ENCODE results near the gene ANAPC5.
"Not testable (repeated sequence)": the region's sequence is repeated elsewhere in the genome, so short reads cannot be mapped to it uniquely, and the experiment has no call there.

ANAPC5 gene

DNA sequence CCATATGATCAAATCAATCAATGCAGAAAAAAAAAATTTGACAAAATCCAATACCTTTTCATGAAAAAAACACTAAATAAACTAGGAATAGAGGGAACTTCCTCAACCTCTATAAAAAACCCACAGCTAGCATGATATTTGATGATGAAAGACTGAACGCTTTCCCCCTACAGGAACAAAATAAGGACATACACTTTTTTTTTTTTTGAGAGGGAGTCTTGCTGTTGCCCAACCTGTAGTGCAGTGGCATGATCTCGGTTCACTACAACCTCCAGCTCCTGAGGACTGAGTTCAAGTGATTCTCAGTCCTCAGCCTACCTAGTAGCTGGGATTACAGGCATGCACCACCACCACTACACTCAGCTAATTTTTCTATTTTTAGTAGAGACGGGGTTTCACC, 37.8 kb downstream of the ANAPC5 start:
- H3K4me3 ChIP-seq (ENCODE audit: low read depth, low read length), result no peak overlapping the region
- no peaks in the 10 kb centered on the region for H3K27me3 ChIP-seq (ENCODE audit: control insufficient read depth, insufficient read depth, low read length)
- H3K9me3 ChIP-seq (ENCODE audit: control insufficient read depth, low read length), result no peaks in the 10 kb centered on the region
- no peak overlapping the region for H2AFZ ChIP-seq
- no peak overlapping the region for H3K9ac ChIP-seq
- H3K79me2 ChIP-seq, result no peaks in the 10 kb centered on the region
- TF ChIP-seq, protein P1, sequence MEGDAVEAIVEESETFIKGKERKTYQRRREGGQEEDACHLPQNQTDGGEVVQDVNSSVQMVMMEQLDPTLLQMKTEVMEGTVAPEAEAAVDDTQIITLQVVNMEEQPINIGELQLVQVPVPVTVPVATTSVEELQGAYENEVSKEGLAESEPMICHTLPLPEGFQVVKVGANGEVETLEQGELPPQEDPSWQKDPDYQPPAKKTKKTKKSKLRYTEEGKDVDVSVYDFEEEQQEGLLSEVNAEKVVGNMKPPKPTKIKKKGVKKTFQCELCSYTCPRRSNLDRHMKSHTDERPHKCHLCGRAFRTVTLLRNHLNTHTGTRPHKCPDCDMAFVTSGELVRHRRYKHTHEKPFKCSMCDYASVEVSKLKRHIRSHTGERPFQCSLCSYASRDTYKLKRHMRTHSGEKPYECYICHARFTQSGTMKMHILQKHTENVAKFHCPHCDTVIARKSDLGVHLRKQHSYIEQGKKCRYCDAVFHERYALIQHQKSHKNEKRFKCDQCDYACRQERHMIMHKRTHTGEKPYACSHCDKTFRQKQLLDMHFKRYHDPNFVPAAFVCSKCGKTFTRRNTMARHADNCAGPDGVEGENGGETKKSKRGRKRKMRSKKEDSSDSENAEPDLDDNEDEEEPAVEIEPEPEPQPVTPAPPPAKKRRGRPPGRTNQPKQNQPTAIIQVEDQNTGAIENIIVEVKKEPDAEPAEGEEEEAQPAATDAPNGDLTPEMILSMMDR (IDR thresholded peaks at IDR 0.05), result no peak
- H3K27ac ChIP-seq, result no peak overlapping the region
- no peak overlapping the region for H3K4me2 ChIP-seq (ENCODE audit: low read length)
- no peaks in the 10 kb centered on the region for H3K4me1 ChIP-seq
- no peaks in the 10 kb centered on the region for H3K36me3 ChIP-seq (ENCODE audit: control insufficient read depth, insufficient read depth, low read length)

DNA sequence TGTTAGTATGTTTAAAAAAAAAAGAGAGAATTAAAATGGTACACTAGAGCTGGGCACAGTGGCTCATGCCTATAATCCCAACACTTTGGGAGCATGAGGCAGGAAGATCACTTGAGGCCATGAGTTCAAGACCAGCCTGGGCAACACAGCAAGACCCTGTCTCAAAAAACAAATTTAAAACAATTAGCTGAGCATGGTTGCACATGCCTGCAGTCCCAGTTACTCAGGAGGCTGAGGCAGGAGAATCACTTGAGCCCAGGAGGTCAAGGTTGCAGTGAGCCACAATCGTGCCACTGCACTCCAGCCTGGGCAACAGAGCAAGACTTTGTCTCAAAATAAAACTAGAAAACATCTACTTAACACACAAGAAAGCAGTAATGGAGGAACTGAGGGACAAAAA, 42.0 kb downstream of the ANAPC5 start:
- not testable (repeated sequence) for H3K9ac ChIP-seq; H3K27me3 ChIP-seq (ENCODE audit: control insufficient read depth, insufficient read depth, low read length); H3K4me1 ChIP-seq; H3K4me3 ChIP-seq (ENCODE audit: low read depth, low read length); H3K27ac ChIP-seq; H3K9me3 ChIP-seq (ENCODE audit: control insufficient read depth, low read length); H3K36me3 ChIP-seq (ENCODE audit: control insufficient read depth, insufficient read depth, low read length); H2AFZ ChIP-seq; H3K79me2 ChIP-seq; H3K4me2 ChIP-seq (ENCODE audit: low read length)

DNA sequence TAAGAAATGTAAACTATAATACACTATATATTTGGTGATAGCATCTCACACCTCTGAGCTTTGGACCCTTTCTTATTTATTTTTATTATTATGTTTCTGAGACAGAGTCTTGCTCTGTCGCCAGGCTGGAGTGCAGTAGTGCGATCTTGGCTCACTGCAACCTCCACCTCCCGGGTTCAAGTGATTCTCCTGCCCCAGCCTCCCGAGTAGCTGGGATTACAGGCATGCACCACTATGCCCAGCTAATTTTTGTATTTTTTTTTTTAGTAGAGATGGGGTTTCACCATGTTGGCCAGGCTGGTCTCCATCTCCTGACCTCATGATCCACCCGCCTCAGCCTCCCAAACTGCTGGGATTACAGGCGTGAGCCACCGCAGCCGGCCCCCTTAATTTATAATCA, 44.8 kb downstream of the ANAPC5 start:
- H3K4me1 ChIP-seq; H3K27me3 ChIP-seq (ENCODE audit: control insufficient read depth, insufficient read depth, low read length); H3K9ac ChIP-seq; H3K4me2 ChIP-seq (ENCODE audit: low read length); H3K27ac ChIP-seq; H3K9me3 ChIP-seq (ENCODE audit: control insufficient read depth, low read length); H3K36me3 ChIP-seq (ENCODE audit: control insufficient read depth, insufficient read depth, low read length); H3K4me3 ChIP-seq (ENCODE audit: low read depth, low read length); H3K79me2 ChIP-seq; H2AFZ ChIP-seq: not testable (repeated sequence)

DNA sequence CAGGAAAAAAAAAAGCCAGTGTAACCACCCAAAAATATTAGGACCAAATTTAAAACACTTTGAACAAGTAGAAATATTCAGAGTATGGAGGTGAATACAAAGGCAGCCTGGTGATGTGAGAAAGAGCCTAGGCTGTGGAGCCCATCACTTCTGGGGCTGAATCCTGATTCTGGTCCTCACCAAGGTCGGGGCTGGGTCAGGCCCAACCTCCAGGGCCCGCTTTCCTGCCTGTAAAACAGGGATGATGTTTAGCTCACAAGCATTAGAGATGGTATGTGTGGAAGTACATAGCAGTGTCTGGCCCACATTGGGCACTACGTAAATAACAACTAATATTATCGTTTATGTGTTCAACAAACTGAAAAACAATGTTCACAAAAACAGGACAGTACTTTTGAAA, 47.9 kb downstream of the ANAPC5 start:
- TF ChIP-seq, protein P1 (IDR thresholded peaks at IDR 0.05), result no peak
- H3K36me3 ChIP-seq (ENCODE audit: control insufficient read depth, insufficient read depth, low read length), result no peaks in the 10 kb centered on the region
- no peaks in the 10 kb centered on the region for H3K27me3 ChIP-seq (ENCODE audit: control insufficient read depth, insufficient read depth, low read length)
- no peaks in the 10 kb centered on the region for H3K79me2 ChIP-seq
- H2AFZ ChIP-seq, result no peak overlapping the region
- H3K4me3 ChIP-seq (ENCODE audit: low read depth, low read length), result no peak overlapping the region
- H3K4me1 ChIP-seq, result no peaks in the 10 kb centered on the region
- H3K9ac ChIP-seq, result no peak overlapping the region
- no peaks in the 10 kb centered on the region for H3K9me3 ChIP-seq (ENCODE audit: control insufficient read depth, low read length)
- no peak overlapping the region for H3K4me2 ChIP-seq (ENCODE audit: low read length)
- H3K27ac ChIP-seq, result no peak overlapping the region

DNA sequence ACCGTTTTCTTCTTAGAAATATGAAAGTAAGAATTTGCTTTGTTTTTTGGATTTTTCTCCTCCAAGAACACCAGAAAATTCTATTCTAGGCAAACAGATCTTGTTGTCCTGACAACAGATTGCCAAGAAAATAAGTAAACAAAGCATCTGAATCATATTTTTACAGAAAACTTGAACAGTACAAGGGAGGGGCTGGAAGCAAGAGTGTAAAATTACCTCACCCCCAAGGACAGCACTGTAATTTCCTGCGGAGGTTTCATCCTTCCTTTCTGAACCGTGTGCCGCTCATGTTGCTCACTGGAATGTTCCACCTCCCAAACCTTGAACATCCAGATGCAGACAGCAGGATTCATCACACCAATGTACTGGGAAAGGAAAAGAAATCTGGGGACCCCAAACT, 50.3 kb downstream of the ANAPC5 start:
- Histone ChIP-seq H3K9me3 (ENCODE audit: control insufficient read depth, low read length) (no peaks in the 10 kb centered on the region), H3K27ac (no peak overlapping the region), H3K79me2 (no peaks in the 10 kb centered on the region), H3K9ac (no peak overlapping the region), H3K27me3 (ENCODE audit: control insufficient read depth, insufficient read depth, low read length) (no peaks in the 10 kb centered on the region), H3K4me2 (ENCODE audit: low read length) (no peak overlapping the region), H3K4me3 (ENCODE audit: low read depth, low read length) (no peak overlapping the region), H3K4me1 (no peaks in the 10 kb centered on the region), H2AFZ (no peak overlapping the region), H3K36me3 (ENCODE audit: control insufficient read depth, insufficient read depth, low read length) (no peaks in the 10 kb centered on the region)
- TF ChIP-seq, protein P1 (IDR thresholded peaks at IDR 0.05), result no peak

DNA sequence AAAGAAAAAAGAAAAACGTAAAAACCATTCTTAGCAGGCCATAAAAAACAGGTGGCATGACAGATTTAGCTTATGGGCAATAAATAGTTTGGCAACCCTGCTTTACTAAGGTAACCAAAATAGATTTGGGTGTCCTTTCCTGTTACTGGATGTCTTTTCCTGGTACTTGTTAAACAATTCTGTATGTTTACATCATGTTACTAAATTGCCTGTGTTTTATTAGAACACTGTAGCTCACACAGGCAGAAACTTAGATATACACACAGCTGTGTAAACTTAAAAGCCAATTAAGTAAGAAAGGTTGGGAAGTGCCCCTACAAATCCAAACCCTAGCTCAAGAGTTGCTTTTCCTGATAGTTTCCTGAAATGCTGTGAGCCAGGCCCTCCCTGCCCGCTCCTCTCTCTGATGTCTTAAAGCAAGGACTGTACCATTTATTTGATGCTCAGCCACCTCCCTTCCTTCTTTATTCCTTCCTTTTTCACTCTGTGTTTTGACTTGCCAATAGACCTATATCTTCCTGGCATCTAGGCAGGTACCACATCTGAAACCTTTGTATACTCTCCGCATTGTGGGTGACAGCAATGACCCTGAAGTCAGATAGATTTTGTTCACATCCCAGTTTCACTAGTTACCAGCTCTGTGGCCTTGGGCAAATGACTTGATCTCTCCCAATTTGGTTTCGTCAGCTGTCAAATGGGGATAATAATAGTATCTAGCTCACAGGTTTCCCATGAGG, 52.0 kb downstream of the ANAPC5 start:
- H3K79me2 ChIP-seq, result peaks cover 3% of the 10 kb centered on the region
- no peaks in the 10 kb centered on the region for H3K4me1 ChIP-seq
- H3K9ac ChIP-seq, result no peak overlapping the region
- H3K4me3 ChIP-seq (ENCODE audit: low read depth, low read length), result no peak overlapping the region
- no peaks in the 10 kb centered on the region for H3K27me3 ChIP-seq (ENCODE audit: control insufficient read depth, insufficient read depth, low read length)
- H3K36me3 ChIP-seq (ENCODE audit: control insufficient read depth, insufficient read depth, low read length), result no peaks in the 10 kb centered on the region
- no peak overlapping the region for H3K4me2 ChIP-seq (ENCODE audit: low read length)
- no peak overlapping the region for H3K27ac ChIP-seq
- no peak overlapping the region for H2AFZ ChIP-seq
- no peaks in the 10 kb centered on the region for H3K9me3 ChIP-seq (ENCODE audit: control insufficient read depth, low read length)
- TF ChIP-seq, protein P1 (IDR thresholded peaks at IDR 0.05), result no peak
